Natural killer cell (primary cell): ENCODE data around the gene CAGE1. TPM values are rescaled to one million over a fixed set of nuclear protein-coding genes. Genes with fewer than 3 reads are reported as not detected.

ENCODE experiments used
- ATAC-seq, 3 donors: fragments of 150-1000 bp in 2 of 3; fragments of 200-7000 bp in 1 of 3; cut with Tn5 transposase; 1 replicate in 1 of 3; 2 replicates in 2 of 3; pipeline ENCODE4 v1.10.0; 2021; ENCODE audit warnings: mild to moderate bottlenecking in 2 of 3, moderate library complexity in 2 of 3
- DNase-seq, 2 donors: peaks; one replicate each; pipeline versions ENCODE4 v3.0.0 to v3.0.0-alpha.2; 2013 to 2021; ENCODE audit warnings: mixed read lengths in 1 of 2
- H3K27ac ChIP-seq: one replicate; pipeline ENCODE4 v1.5.1; 2013; ENCODE audit warnings: mild to moderate bottlenecking, low read length
- H3K27me3 ChIP-seq: one replicate; pipeline ENCODE4 v1.6.1; 2013; ENCODE audit warnings: low read length; ENCODE audit not compliant: control insufficient read depth, insufficient read depth
- H3K36me3 ChIP-seq: one replicate; pipeline ENCODE4 v1.6.1; 2013; ENCODE audit warnings: low read length; ENCODE audit not compliant: control insufficient read depth, insufficient read depth
- H3K4me1 ChIP-seq: one replicate; pipeline ENCODE4 v1.6.1; 2013; ENCODE audit warnings: low read length; ENCODE audit not compliant: control insufficient read depth, insufficient read depth
- H3K4me3 ChIP-seq: one replicate; pipeline ENCODE4 v1.5.1; 2013; ENCODE audit warnings: low read length
- H3K9me3 ChIP-seq: one replicate; pipeline ENCODE4 v1.6.1; 2013; ENCODE audit warnings: low read length; ENCODE audit not compliant: control insufficient read depth, insufficient read depth
- H3K27ac Mint-ChIP-seq, 2 donors: one replicate each; pipeline ENCODE4 v1.8.0; 2022; ENCODE audit warnings: mild to moderate bottlenecking in 2 of 2, mixed read lengths in 2 of 2, moderate library complexity in 1 of 2
- H3K27me3 Mint-ChIP-seq, 2 donors: one replicate each; pipeline ENCODE4 v1.8.0; 2022; ENCODE audit warnings: low read depth in 2 of 2, mixed read lengths in 2 of 2
- H3K36me3 Mint-ChIP-seq: one replicate; pipeline ENCODE4 v1.8.0; 2022; ENCODE audit warnings: mixed read lengths
- H3K4me1 Mint-ChIP-seq, 2 donors: one replicate each; pipeline ENCODE4 v1.8.0; 2022; ENCODE audit warnings: mixed read lengths in 2 of 2
- H3K4me3 Mint-ChIP-seq: one replicate; pipeline ENCODE4 v1.8.0; 2022; ENCODE audit warnings: mild to moderate bottlenecking, moderate library complexity, mixed read lengths
- H3K9me3 Mint-ChIP-seq, 2 donors: one replicate each; pipeline ENCODE4 v1.8.0; 2022; ENCODE audit warnings: mixed read lengths in 2 of 2
- CTCF ChIP-seq: fragments of 200-600 bp; IDR thresholded peaks from one replicate; pipeline ENCODE4 v1.8.0; 2022; ENCODE audit warnings: antibody characterized with exemption
- WGBS: methylation state at CpG from one replicate; pipeline ENCODE4 v1.1.7; 2013; ENCODE audit warnings: missing lambda C conversion rate; ENCODE audit not compliant: insufficient coverage; 5-methylcytosine and 5-hydroxymethylcytosine counted together
- intact Hi-C: fragments of 100-400 bp; cut with micrococcal nuclease; formaldehyde crosslinking; loops from one replicate; pipeline ENCODE4 v1.14.2; 2022
- total RNA-seq, 4 donors: library from RNA; stranded (reverse); fragments of 120-200 nt in 1 of 4; gene quantifications; one replicate each; pipeline versions ENCODE4 v1.2.3 to v1.2.4, GENCODE V29; 2013 to 2022

The CAGE1 gene
- total RNA-seq, 3 donors from 2014 or later (not counting 1 experiment from before 2014, with no cell fraction given): 0.70 to 1.3 (median 1.1) TPM

GRCh38 chr6:7389162-7389450 lies 436 bp downstream of the CAGE1 start:
- H3K27me3 ChIP-seq: no peaks in the 10 kb centered on the region
- no peak for TF ChIP-seq CTCF
- Mint-ChIP-seq H3K27me3 (no peaks in the 10 kb centered on the region), H3K27ac (peak overlapping the region; percentile 87 to 88), H3K9me3 (no peaks in the 10 kb centered on the region), H3K36me3 (no peaks in the 10 kb centered on the region), H3K4me1 (peaks cover 28 to 30% of the 10 kb centered on the region in 2 donors), H3K4me3 (peak overlapping the region; percentile 91)
- peaks cover 10% of the 10 kb centered on the region for H3K36me3 ChIP-seq
- DNase-seq (no peak), ATAC-seq (no peak)
- H3K27ac ChIP-seq: peak overlapping the region; percentile 98
- H3K4me3 ChIP-seq: peak overlapping the region; percentile 73
- H3K9me3 ChIP-seq: no peaks in the 10 kb centered on the region
- 0% methylated on average over 9 of the region's 11 CpGs for WGBS
- peaks cover 12% of the 10 kb centered on the region for H3K4me1 ChIP-seq
- intact Hi-C loops: loop anchor here (1.0 to 5.0 kb wide), 2 partner anchors 201 to 673 kb away; partner anchors contain the start of genes BLOC1S5 and SNRNP48

DNA sequence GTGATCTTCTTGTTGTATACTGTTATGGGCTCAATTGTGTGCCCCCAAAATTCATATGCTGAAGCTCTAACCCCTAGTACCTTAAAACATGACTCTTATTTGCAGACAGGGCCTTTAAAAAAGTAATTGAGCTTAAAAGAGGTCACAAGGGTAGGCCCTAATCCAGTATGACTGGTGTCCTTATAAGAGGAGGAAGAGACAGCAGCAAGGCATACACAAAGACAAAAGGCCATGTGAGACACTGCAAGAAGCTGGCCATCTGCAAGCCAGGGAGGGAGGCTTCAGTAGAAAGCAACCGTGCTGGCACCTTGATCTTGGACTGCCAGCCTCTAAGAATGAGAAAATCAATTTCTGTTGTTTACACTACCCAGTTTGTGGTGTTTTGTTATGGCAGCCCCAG lies 8.4 kb downstream of the CAGE1 start:
- no peaks in the 10 kb centered on the region for H3K4me1 ChIP-seq
- no peak overlapping the region for H3K27ac ChIP-seq
- Mint-ChIP-seq H3K4me3 (no peak overlapping the region), H3K4me1 (no peaks in the 10 kb centered on the region), H3K36me3 (no peaks in the 10 kb centered on the region), H3K27me3 (peaks cover 5 to 24% of the 10 kb centered on the region in 2 donors), H3K9me3 (no peaks in the 10 kb centered on the region), H3K27ac (no peak overlapping the region)
- WGBS: 100% methylated on average over 1 of the region's 1 CpG
- H3K9me3 ChIP-seq: no peaks in the 10 kb centered on the region
- DNase-seq: no peak
- no peak overlapping the region for H3K4me3 ChIP-seq
- no peak for ATAC-seq
- H3K36me3 ChIP-seq: no peaks in the 10 kb centered on the region
- no peak for TF ChIP-seq CTCF
- no peaks in the 10 kb centered on the region for H3K27me3 ChIP-seq
- intact Hi-C loops: no loop called here

GRCh38 chr6:7378740-7379139 lies 10.8 kb downstream of the CAGE1 start:
- Mint-ChIP-seq H3K4me3 (no peak overlapping the region), H3K27me3 (peaks cover 9 to 30% of the 10 kb centered on the region in 2 donors), H3K36me3 (no peaks in the 10 kb centered on the region), H3K27ac (no peak overlapping the region), H3K9me3 (no peaks in the 10 kb centered on the region), H3K4me1 (peaks cover 5% of the 10 kb centered on the region in 2 donors)
- no peak overlapping the region for H3K4me3 ChIP-seq
- H3K27me3 ChIP-seq: no peaks in the 10 kb centered on the region
- no peaks in the 10 kb centered on the region for H3K36me3 ChIP-seq
- 88% methylated on average over 3 of the region's 4 CpGs for WGBS
- no peaks in the 10 kb centered on the region for H3K4me1 ChIP-seq
- intact Hi-C loops: no loop called here
- ATAC-seq (no peak), DNase-seq (no peak)
- H3K27ac ChIP-seq: no peak overlapping the region
- no peak for TF ChIP-seq CTCF
- no peaks in the 10 kb centered on the region for H3K9me3 ChIP-seq

GRCh38 chr6:7377961-7378360 lies 11.6 kb downstream of the CAGE1 start:
- H3K27me3 Mint-ChIP-seq: peaks cover 15 to 35% of the 10 kb centered on the region in 2 donors
- intact Hi-C loops: no loop called here
- ATAC-seq: no peak

More at GRCh38 chr6:7377961-7378360, 11.6 kb downstream of the CAGE1 start:
- peaks cover 5 to 6% of the 10 kb centered on the region in 2 donors for H3K4me1 Mint-ChIP-seq
- Histone ChIP-seq H3K4me1 (no peaks in the 10 kb centered on the region), H3K36me3 (no peaks in the 10 kb centered on the region), H3K27me3 (no peaks in the 10 kb centered on the region), H3K27ac (no peak overlapping the region), H3K4me3 (no peak overlapping the region), H3K9me3 (no peaks in the 10 kb centered on the region)
- H3K27ac Mint-ChIP-seq: no peak overlapping the region
- no peak for DNase-seq
- WGBS: 100% methylated on average over 1 of the region's 1 CpG
- no peak for TF ChIP-seq CTCF
- H3K9me3 Mint-ChIP-seq: no peaks in the 10 kb centered on the region
- no peak overlapping the region for H3K4me3 Mint-ChIP-seq
- H3K36me3 Mint-ChIP-seq: no peaks in the 10 kb centered on the region
